Activated CD8-positive, alpha-beta T cell treated with anti-CD3 and anti-CD28 coated beads for 36 hours (primary cell): ENCODE results near the gene TLCD1. TPM values are rescaled to one million over a fixed set of nuclear protein-coding genes. Genes with fewer than 3 reads are reported as not detected.
"Not testable (repeated sequence)": the region's sequence is repeated elsewhere in the genome, so short reads cannot be mapped to it uniquely, and the experiment has no call there.

Experiments
- ATAC-seq: fragments of 200-7000 bp; cut with Tn5 transposase; one replicate; pipeline ENCODE4 v1.10.0; 2021; ENCODE audit warnings: mild to moderate bottlenecking, moderate library complexity
- CTCF ChIA-PET: fragments of 350-600 bp; sonication (Branson Sonifier 250); formaldehyde crosslinking; loops from one replicate; lab custom pipeline; 2021; ENCODE audit warnings: antibody characterized with exemption; lab: Charles Lee
- POLR2A ChIA-PET: fragments of 350-600 bp; sonication (Branson Sonifier 250); formaldehyde crosslinking; loops from one replicate; lab custom pipeline; 2021; ENCODE audit warnings: antibody characterized with exemption; lab: Charles Lee
- DNase-seq: peaks from one replicate; pipeline ENCODE4 v3.0.0-alpha.2; 2020
- H3K27ac Mint-ChIP-seq: one replicate; pipeline ENCODE4 v1.8.0; 2021; ENCODE audit warnings: mild to moderate bottlenecking, mixed read lengths
- H3K27me3 Mint-ChIP-seq: one replicate; pipeline ENCODE4 v1.8.0; 2021; ENCODE audit warnings: mixed read lengths
- H3K36me3 Mint-ChIP-seq: one replicate; pipeline ENCODE4 v1.8.0; 2021; ENCODE audit warnings: low read depth, mixed read lengths
- H3K4me1 Mint-ChIP-seq: one replicate; pipeline ENCODE4 v1.8.0; 2021; ENCODE audit warnings: low read depth, mixed read lengths
- H3K4me3 Mint-ChIP-seq: one replicate; pipeline ENCODE4 v1.8.0; 2021; ENCODE audit warnings: mild to moderate bottlenecking, moderate library complexity, mixed read lengths
- H3K9me3 Mint-ChIP-seq: one replicate; pipeline ENCODE4 v1.8.0; 2021; ENCODE audit warnings: mixed read lengths
- intact Hi-C: fragments of 100-400 bp; cut with micrococcal nuclease; formaldehyde crosslinking; loops from one replicate; pipeline ENCODE4 v1.10.0; 2022
- total RNA-seq, 2 experiments: library from RNA; stranded (reverse); gene quantifications; one replicate each; pipeline ENCODE4 v1.2.3, GENCODE V29; 2021
- TF ChIP-seq, protein P1 (sequence below): fragments of 200-600 bp; IDR thresholded peaks from one replicate; pipeline ENCODE4 v1.8.0; 2022; ENCODE audit warnings: antibody characterized with exemption, mild to moderate bottlenecking

The TLCD1 gene
- total RNA-seq, 2 experiments from 2014 or later: 6.5 to 8.7 TPM

DNA sequence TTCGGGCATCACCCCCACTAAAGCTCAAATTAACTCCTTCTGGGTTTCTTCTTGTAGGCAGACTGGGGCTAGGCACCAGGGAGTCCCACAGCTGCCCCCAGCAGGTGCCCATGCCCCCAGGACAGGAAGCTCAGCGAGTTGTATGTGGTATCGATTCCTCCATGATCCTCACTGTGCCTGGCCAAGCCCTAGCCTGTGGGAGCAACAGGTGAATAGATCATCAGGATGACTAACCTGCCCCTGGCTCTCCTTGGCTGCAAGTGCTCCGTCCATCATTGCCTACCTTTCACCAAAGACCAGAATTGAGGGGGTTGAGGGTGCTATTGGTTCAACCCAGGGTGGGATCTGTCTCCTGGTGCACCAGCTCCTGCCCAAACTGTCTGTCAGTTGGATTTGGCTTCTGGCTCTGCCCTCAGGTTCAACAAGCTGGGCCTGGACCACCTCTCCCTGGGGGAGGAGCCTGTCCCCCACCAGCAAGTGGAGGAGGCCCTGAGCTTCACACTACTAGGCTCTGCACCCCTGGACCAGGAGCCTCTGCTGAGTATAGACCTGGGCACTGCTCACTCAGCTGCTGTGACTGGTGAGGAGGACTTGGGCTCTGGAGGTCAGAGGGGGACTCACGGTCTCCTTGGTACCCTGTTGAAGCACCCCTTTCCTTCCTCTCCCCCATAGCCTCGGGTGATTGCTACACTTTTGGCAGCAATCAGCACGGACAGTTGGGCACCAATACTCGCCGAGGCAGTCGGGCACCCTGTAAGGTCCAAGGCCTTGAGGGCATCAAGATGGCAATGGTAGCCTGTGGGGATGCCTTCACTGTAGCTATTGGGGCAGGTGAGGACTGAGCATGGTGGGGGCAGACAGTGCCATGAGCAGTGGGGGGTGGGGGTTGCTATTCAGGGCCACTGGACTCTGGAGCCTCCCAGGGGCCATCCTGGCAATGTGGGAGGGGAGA, 14.6 kb upstream of the TLCD1 start:
- DNase-seq: no peak
- H3K27me3 Mint-ChIP-seq: no peaks in the 10 kb centered on the region
- POLR2A ChIA-PET: interaction anchor here (1.0 to 20.7 kb wide), 2 partner anchors 12 to 16 kb away, joined by 4 to 480 read pairs; partner anchors contain the start of genes NEK8, RPL23A and TLCD1
- H3K36me3 Mint-ChIP-seq: peaks cover 31% of the 10 kb centered on the region
- peaks cover 33% of the 10 kb centered on the region for H3K4me1 Mint-ChIP-seq
- intact Hi-C loops: no loop called here
- H3K27ac Mint-ChIP-seq: no peak overlapping the region
- H3K4me3 Mint-ChIP-seq: no peak overlapping the region
- no peak for ATAC-seq
- TF ChIP-seq, protein P1, sequence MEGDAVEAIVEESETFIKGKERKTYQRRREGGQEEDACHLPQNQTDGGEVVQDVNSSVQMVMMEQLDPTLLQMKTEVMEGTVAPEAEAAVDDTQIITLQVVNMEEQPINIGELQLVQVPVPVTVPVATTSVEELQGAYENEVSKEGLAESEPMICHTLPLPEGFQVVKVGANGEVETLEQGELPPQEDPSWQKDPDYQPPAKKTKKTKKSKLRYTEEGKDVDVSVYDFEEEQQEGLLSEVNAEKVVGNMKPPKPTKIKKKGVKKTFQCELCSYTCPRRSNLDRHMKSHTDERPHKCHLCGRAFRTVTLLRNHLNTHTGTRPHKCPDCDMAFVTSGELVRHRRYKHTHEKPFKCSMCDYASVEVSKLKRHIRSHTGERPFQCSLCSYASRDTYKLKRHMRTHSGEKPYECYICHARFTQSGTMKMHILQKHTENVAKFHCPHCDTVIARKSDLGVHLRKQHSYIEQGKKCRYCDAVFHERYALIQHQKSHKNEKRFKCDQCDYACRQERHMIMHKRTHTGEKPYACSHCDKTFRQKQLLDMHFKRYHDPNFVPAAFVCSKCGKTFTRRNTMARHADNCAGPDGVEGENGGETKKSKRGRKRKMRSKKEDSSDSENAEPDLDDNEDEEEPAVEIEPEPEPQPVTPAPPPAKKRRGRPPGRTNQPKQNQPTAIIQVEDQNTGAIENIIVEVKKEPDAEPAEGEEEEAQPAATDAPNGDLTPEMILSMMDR: no peak
- peaks cover 3% of the 10 kb centered on the region for H3K9me3 Mint-ChIP-seq
- CTCF ChIA-PET: interaction anchor here (1.3 to 17.1 kb wide), 4 partner anchors 9 to 23 kb away, joined by 3 to 609 read pairs (median 11); partner anchors contain the start of genes NEK8 and TLCD1

DNA sequence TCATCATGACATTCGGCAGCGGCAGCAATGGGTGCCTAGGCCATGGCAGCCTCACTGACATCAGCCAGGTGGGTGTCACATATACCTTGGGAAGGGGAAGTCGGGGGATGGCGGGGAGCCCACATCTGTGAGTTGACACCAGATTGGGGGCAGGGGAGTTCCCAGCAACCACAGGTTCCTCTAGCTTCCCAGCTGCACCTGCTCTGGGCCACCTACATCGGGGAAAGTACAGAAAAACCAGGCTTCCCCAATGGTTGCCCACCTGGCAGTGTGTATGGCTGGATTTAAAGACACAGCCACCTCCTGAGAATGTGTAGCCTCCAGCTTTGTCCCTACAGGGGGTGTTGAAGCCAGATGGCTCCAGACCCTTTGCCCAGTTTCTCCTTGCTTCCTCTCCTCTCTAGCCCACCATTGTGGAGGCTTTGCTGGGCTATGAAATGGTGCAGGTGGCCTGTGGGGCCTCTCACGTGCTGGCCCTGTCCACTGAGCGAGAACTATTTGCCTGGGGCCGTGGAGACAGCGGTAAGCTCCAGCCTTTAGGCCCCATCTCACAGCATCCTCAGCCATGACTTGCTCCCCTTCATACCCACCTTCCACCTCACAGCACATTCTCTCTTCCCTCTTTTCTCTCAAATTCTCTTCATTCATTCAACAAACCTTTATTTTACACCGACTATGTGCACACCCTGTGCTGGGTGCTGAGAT, 12.8 kb upstream of the TLCD1 start:
- ChIA-PET POLR2A (interaction anchor here (0.9 to 20.7 kb wide), 4 partner anchors 10 to 27 kb away, joined by 3 to 480 read pairs (median 6); partner anchors contain the start of genes NEK8, PROCA1, RPL23A and TLCD1), CTCF (interaction anchor here (1.1 to 17.1 kb wide), 3 partner anchors 11 to 25 kb away, joined by 4 to 609 read pairs (median 17); partner anchors contain the start of genes NEK8 and TLCD1)
- Mint-ChIP-seq H3K9me3 (peaks cover 3% of the 10 kb centered on the region), H3K36me3 (peaks cover 19% of the 10 kb centered on the region), H3K4me3 (peak overlapping the region; percentile 45), H3K27ac (peak overlapping the region; percentile 80), H3K4me1 (peaks cover 42% of the 10 kb centered on the region), H3K27me3 (no peaks in the 10 kb centered on the region)
- TF ChIP-seq, protein P1: no peak
- intact Hi-C loops: no loop called here
- ATAC-seq: peak; percentile 59
- DNase-seq: peak; percentile 87

DNA sequence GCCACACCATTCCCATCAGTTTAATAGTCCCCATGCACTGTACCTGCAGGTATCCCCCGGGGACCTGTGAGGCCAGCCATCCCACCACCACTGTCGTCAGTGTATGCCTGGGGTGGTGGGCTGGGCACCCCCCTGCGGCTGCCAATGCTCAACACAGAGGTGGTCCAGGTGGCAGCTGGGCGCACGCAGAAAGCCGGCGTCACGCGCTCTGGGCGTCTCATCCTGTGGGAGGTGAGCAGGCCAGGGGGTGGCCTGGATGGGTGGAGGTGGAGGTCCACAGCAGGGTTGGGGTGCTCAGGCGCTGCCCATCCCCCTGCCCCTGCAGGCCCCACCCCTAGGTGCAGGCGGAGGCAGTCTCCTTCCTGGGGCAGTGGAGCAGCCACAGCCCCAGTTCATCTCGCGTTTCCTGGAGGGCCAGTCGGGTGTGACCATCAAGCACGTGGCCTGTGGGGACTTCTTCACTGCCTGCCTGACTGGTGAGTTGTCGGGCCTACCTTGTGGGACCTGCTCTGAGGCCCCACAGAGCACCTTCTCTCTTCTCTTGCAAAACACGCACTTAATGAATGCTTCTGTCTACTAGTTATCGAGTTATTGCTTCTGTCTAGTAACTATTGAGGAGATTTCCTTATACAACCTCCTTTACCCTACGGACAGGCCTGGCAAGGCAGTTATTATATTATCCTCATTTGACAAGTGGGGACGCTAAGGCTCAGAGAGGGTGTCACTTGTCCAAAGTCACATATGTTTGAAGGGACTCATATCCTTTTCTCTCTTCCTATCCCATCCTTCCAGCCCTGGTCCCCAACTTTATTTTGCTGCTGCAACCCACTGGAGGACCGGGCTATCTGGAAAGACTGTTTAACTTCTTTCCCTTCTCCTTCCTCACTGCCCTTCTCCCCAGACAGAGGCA, 12.0 kb upstream of the TLCD1 start:
- H3K27ac Mint-ChIP-seq: peak overlapping the region; percentile 80

DNA sequence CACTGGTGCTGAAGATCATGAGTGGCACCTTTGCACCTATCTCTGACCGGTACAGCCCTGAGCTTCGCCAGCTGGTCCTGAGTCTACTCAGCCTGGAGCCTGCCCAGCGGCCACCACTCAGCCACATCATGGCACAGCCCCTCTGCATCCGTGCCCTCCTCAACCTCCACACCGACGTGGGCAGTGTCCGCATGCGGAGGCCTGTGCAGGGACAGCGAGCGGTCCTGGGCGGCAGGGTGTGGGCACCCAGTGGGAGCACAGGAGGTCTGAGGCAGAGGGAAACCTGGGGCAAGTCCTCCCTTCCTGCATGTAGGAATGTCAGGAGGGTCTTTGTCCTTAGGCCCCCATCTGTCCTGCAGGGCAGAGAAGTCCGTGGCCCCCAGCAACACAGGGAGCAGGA, 11.3 kb upstream of the TLCD1 start:
- Mint-ChIP-seq H3K27me3 (no peaks in the 10 kb centered on the region), H3K4me3 (no peak overlapping the region), H3K4me1 (peaks cover 42% of the 10 kb centered on the region), H3K36me3 (peaks cover 19% of the 10 kb centered on the region), H3K27ac (no peak overlapping the region), H3K9me3 (peaks cover 3% of the 10 kb centered on the region)
- no peak for ATAC-seq
- CTCF ChIA-PET: no interaction called here
- TF ChIP-seq, protein P1: no peak
- POLR2A ChIA-PET: interaction anchor here (0.5 to 20.7 kb wide), 3 partner anchors 13 to 1877 kb away, joined by 3 to 480 read pairs (median 4); partner anchors contain the start of genes NEK8, RPL23A and TLCD1
- no peak for DNase-seq
- intact Hi-C loops: no loop called here

More for the DNA sequence above, 12.0 kb upstream of the TLCD1 start:
- peaks cover 3% of the 10 kb centered on the region for H3K9me3 Mint-ChIP-seq
- CTCF ChIA-PET: interaction anchor here (1.1 to 17.1 kb wide), 3 partner anchors 11 to 26 kb away, joined by 4 to 609 read pairs (median 17); partner anchors contain the start of genes NEK8 and TLCD1
- H3K4me3 Mint-ChIP-seq: peak overlapping the region; percentile 44
- TF ChIP-seq, protein P1: no peak
- no peaks in the 10 kb centered on the region for H3K27me3 Mint-ChIP-seq
- H3K36me3 Mint-ChIP-seq: peaks cover 19% of the 10 kb centered on the region
- DNase-seq (no peak), ATAC-seq (peak; percentile 18)
- POLR2A ChIA-PET: interaction anchor here (0.5 to 20.7 kb wide), 4 partner anchors 11 to 1877 kb away, joined by 3 to 480 read pairs (median 6); partner anchors contain the start of genes NEK8, PROCA1, RPL23A and TLCD1
- H3K4me1 Mint-ChIP-seq: peaks cover 42% of the 10 kb centered on the region
- intact Hi-C loops: no loop called here

DNA sequence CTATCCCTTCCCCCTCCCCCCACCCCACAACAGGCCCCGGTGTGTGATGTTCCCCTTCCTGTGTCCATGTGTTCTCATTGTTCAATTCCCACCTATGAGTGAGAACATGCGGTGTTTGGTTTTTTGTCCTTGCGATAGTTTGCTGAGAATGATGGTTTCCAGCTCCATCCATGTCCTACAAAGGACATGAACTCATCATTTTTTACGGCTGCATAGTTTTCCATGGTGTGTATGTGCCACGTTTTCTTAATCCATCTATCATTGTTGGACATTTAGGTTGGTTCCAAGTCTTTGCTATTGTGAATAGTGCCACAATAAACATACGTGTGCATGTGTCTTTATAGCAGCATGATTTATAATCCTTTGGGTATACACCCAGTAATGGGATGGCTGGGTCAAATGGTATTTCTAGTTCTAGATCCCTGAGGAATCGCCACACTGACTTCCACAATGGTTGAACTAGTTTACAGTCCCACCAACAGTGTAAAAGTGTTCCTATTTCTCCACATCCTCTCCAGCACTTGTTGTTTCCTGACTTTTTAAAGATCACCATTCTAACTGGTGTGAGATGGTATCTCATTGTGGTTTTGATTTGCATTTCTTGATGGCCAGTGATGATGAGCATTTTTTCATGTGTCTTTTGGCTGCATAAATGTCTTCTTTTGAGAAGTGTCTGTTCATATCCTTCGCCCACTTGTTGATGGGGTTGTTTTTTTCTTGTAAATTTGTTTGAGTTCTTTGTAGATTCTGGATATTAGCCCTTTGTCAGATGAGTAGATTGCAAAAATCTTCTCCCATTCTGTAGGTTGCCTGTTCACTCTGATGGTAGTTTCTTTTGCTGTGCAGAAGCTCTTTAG, 10.1 kb upstream of the TLCD1 start:
- POLR2A ChIA-PET: interaction anchor here (0.6 to 20.7 kb wide), 4 partner anchors 10 to 117 kb away, joined by 4 to 480 read pairs (median 4); partner anchors contain the start of genes NEK8, RPL23A and TLCD1
- CTCF ChIA-PET: interaction anchor here (0.9 to 1.2 kb wide), 2 partner anchors 7 to 14 kb away, joined by 3 to 6 read pairs; partner anchors contain the start of gene TRAF4
- intact Hi-C loops, H3K27me3 Mint-ChIP-seq, H3K4me3 Mint-ChIP-seq, DNase-seq, H3K27ac Mint-ChIP-seq, ATAC-seq, H3K9me3 Mint-ChIP-seq: not testable (repeated sequence)
- peaks cover 20% of the 10 kb centered on the region for H3K36me3 Mint-ChIP-seq
- peaks cover 35% of the 10 kb centered on the region for H3K4me1 Mint-ChIP-seq
